Measurements from ENCODE around the gene UQCRQ.

- TF ChIP-seq ZBTB39 (CRISPR knock-in tag; IDR thresholded peaks at IDR 0.05) (no peak), CTCF (CRISPR knock-in tag; IDR thresholded peaks at IDR 0.05) (peak; percentile 85), ZNF552 (CRISPR knock-in tag; IDR thresholded peaks at IDR 0.05; ENCODE audit: borderline replicate concordance) (no peak), ARID4A (CRISPR knock-in tag; IDR thresholded peaks at IDR 0.05; ENCODE audit: borderline replicate concordance) (no peak; the same call in 1 of the 2 replicates)
Measured at GRCh38 chr5:132883261-132883834, 16.9 kb downstream of the UQCRQ start.
